Muscle layer of duodenum (tissue), 2 donors: ENCODE measurements around the gene NSD2.

ENCODE experiments used
- H3K27ac ChIP-seq: one replicate; pipeline ENCODE4 v1.7.0; 2013; ENCODE audit warnings: mild to moderate bottlenecking, low read length
- H3K27me3 ChIP-seq: one replicate; pipeline ENCODE4 v1.7.0; 2013; ENCODE audit warnings: low read depth, mild to moderate bottlenecking, control low read depth, low read length
- H3K36me3 ChIP-seq, 2 donors: one replicate each; pipeline ENCODE4 v1.7.0; 2013; ENCODE audit warnings: low read length in 2 of 2, control low read depth in 1 of 2, mild to moderate bottlenecking in 1 of 2; ENCODE audit not compliant: insufficient read depth in 2 of 2, control insufficient read depth in 1 of 2
- H3K4me1 ChIP-seq, 2 donors: one replicate each; pipeline ENCODE4 v1.7.0; 2013; ENCODE audit warnings: low read length in 2 of 2, mild to moderate bottlenecking in 2 of 2, control low read depth in 1 of 2, moderate library complexity in 1 of 2; ENCODE audit not compliant: insufficient read depth in 2 of 2, control insufficient read depth in 1 of 2
- H3K4me3 ChIP-seq, 2 donors: one replicate each; pipeline ENCODE4 v1.7.0; 2013; ENCODE audit warnings: low read length in 2 of 2, low read depth in 1 of 2, mild to moderate bottlenecking in 1 of 2
- H3K9me3 ChIP-seq, 2 donors: one replicate each; pipeline ENCODE4 v1.7.0; 2013; ENCODE audit warnings: low read length in 2 of 2, control low read depth in 1 of 2, mild to moderate bottlenecking in 1 of 2; ENCODE audit not compliant: control insufficient read depth in 1 of 2
- donor health status: healthy.

NSD2 gene

GRCh38 chr4:1976416-1977352, 105.5 kb downstream of the NSD2 start:
- Histone ChIP-seq H3K27ac (no peak overlapping the region), H3K9me3 (no peaks in the 10 kb centered on the region), H3K36me3 (peaks cover 42 to 78% of the 10 kb centered on the region in 2 donors), H3K27me3 (no peaks in the 10 kb centered on the region), H3K4me3 (no peak overlapping the region), H3K4me1 (no peaks in the 10 kb centered on the region)

GRCh38 chr4:1978226-1978625, 107.0 kb downstream of the NSD2 start:
- H3K9me3 ChIP-seq = no peaks in the 10 kb centered on the region
- H3K4me1 ChIP-seq = no peaks in the 10 kb centered on the region
- H3K4me3 ChIP-seq = no peak overlapping the region
- no peaks in the 10 kb centered on the region for H3K27me3 ChIP-seq
- H3K27ac ChIP-seq = no peak overlapping the region
- H3K36me3 ChIP-seq = peaks cover 46 to 86% of the 10 kb centered on the region in 2 donors

GRCh38 chr4:1978741-1979476, 107.7 kb downstream of the NSD2 start:
- no peak overlapping the region for H3K27ac ChIP-seq
- H3K9me3 ChIP-seq = no peaks in the 10 kb centered on the region
- H3K4me1 ChIP-seq = no peaks in the 10 kb centered on the region
- no peaks in the 10 kb centered on the region for H3K27me3 ChIP-seq
- H3K36me3 ChIP-seq = peaks cover 49 to 86% of the 10 kb centered on the region in 2 donors
- no peak overlapping the region for H3K4me3 ChIP-seq

- no peak overlapping the region for H3K27ac ChIP-seq
- peaks cover 46 to 89% of the 10 kb centered on the region in 2 donors for H3K36me3 ChIP-seq
- H3K9me3 ChIP-seq = no peaks in the 10 kb centered on the region
- H3K27me3 ChIP-seq = no peaks in the 10 kb centered on the region
- no peaks in the 10 kb centered on the region for H3K4me1 ChIP-seq
- no peak overlapping the region for H3K4me3 ChIP-seq
Observed at GRCh38 chr4:1979477-1980196, 108.4 kb downstream of the NSD2 start.

- Histone ChIP-seq H3K4me1 (no peaks in the 10 kb centered on the region), H3K4me3 (no peak overlapping the region), H3K27ac (no peak overlapping the region), H3K36me3 (peaks cover 45 to 89% of the 10 kb centered on the region in 2 donors), H3K27me3 (no peaks in the 10 kb centered on the region), H3K9me3 (no peaks in the 10 kb centered on the region)
Observed at GRCh38 chr4:1980561-1981041, 109.4 kb downstream of the NSD2 start.

- no peaks in the 10 kb centered on the region for H3K9me3 ChIP-seq
- peaks cover 38 to 89% of the 10 kb centered on the region in 2 donors for H3K36me3 ChIP-seq
- H3K4me3 ChIP-seq = no peak overlapping the region
- no peaks in the 10 kb centered on the region for H3K27me3 ChIP-seq
- no peak overlapping the region for H3K27ac ChIP-seq
- no peaks in the 10 kb centered on the region for H3K4me1 ChIP-seq
Observed at GRCh38 chr4:1981251-1982058, 110.3 kb downstream of the NSD2 start.

- Histone ChIP-seq H3K4me3 (no peak overlapping the region), H3K36me3 (peaks cover 36 to 89% of the 10 kb centered on the region in 2 donors), H3K27ac (no peak overlapping the region), H3K4me1 (no peaks in the 10 kb centered on the region), H3K9me3 (no peaks in the 10 kb centered on the region), H3K27me3 (no peaks in the 10 kb centered on the region)
Observed at GRCh38 chr4:1982124-1983052, 111.2 kb downstream of the NSD2 start.

- Histone ChIP-seq H3K27me3 (no peaks in the 10 kb centered on the region), H3K36me3 (peaks cover 36 to 89% of the 10 kb centered on the region in 2 donors), H3K27ac (no peak overlapping the region)
Observed at GRCh38 chr4:1983053-1983845, 112.1 kb downstream of the NSD2 start.

GRCh38 chr4:1983846-1984405, 112.7 kb downstream of the NSD2 start:
- Histone ChIP-seq H3K4me3 (no peak overlapping the region), H3K27ac (no peak overlapping the region), H3K4me1 (no peaks in the 10 kb centered on the region), H3K27me3 (no peaks in the 10 kb centered on the region), H3K36me3 (peaks cover 31 to 89% of the 10 kb centered on the region in 2 donors), H3K9me3 (no peaks in the 10 kb centered on the region)

More at GRCh38 chr4:1983053-1983845, 112.1 kb downstream of the NSD2 start:
- H3K9me3 ChIP-seq = no peaks in the 10 kb centered on the region
- H3K4me3 ChIP-seq = no peak overlapping the region
- H3K4me1 ChIP-seq = no peaks in the 10 kb centered on the region
